DMS 273 treated with DMSO at 0.1 percent for 48 hours (cell line): ENCODE measurements around the gene NID2.

Experiments
- DNase-seq: peaks from one replicate; lab custom pipeline; 2025; lab: John Stamatoyannopoulos, UW

Gene NID2

GRCh38 chr14:52068615-52069306 is at the start of gene NID2:
NID2 (minus strand) TSS chr14:52069059; CDS start chr14:52068994, 65 bp downstream.
- DNase-seq, result no peak

- no peak for DNase-seq
Measured at GRCh38 chr14:52117111-52117832, 48.4 kb upstream of the NID2 start.

- DNase-seq, result no peak
Measured at GRCh38 chr14:52115286-52115685, 46.4 kb upstream of the NID2 start.

- DNase-seq, result no peak
Measured at GRCh38 chr14:52112336-52113018, 43.6 kb upstream of the NID2 start.

GRCh38 chr14:52111583-52111982 is 42.7 kb upstream of the NID2 start:
- DNase-seq, result no peak

- no peak for DNase-seq
Measured at GRCh38 chr14:52110441-52111086, 41.7 kb upstream of the NID2 start.

- DNase-seq, result no peak
Measured at GRCh38 chr14:52108823-52109222, 40.0 kb upstream of the NID2 start.

- DNase-seq, result no peak
Measured at GRCh38 chr14:52106840-52107239, 38.0 kb upstream of the NID2 start.

GRCh38 chr14:52103416-52103815 is 34.6 kb upstream of the NID2 start:
- no peak for DNase-seq

- no peak for DNase-seq
Measured at GRCh38 chr14:52095794-52096193, 26.9 kb upstream of the NID2 start.

GRCh38 chr14:52095336-52095735 is 26.5 kb upstream of the NID2 start:
- DNase-seq, result no peak

GRCh38 chr14:52094546-52095271 is 25.9 kb upstream of the NID2 start:
- DNase-seq, result no peak

- DNase-seq, result no peak
Measured at GRCh38 chr14:52091928-52092327, 23.1 kb upstream of the NID2 start.

- DNase-seq, result no peak
Measured at GRCh38 chr14:52090936-52091335, 22.1 kb upstream of the NID2 start.

GRCh38 chr14:52089218-52089617 is 20.4 kb upstream of the NID2 start:
- DNase-seq, result no peak

- no peak for DNase-seq
Measured at GRCh38 chr14:52086711-52087110, 17.9 kb upstream of the NID2 start.

GRCh38 chr14:52082903-52083302 is 14.0 kb upstream of the NID2 start:
- DNase-seq, result no peak

GRCh38 chr14:52081964-52082363 is 13.1 kb upstream of the NID2 start:
- DNase-seq, result no peak

- DNase-seq, result no peak
Measured at GRCh38 chr14:52080808-52081755, 12.2 kb upstream of the NID2 start.

- no peak for DNase-seq
Measured at GRCh38 chr14:52080158-52080800, 11.4 kb upstream of the NID2 start.
